Activated gamma-delta T cell treated with Interleukin-2 at 50 U/mL for 16 hours (primary cell): ENCODE results near the gene NXNL1.

Source experiments
- DNase-seq: peaks from one replicate; pipeline ENCODE4 v3.0.0-alpha.2; 2020

Gene NXNL1

DNA sequence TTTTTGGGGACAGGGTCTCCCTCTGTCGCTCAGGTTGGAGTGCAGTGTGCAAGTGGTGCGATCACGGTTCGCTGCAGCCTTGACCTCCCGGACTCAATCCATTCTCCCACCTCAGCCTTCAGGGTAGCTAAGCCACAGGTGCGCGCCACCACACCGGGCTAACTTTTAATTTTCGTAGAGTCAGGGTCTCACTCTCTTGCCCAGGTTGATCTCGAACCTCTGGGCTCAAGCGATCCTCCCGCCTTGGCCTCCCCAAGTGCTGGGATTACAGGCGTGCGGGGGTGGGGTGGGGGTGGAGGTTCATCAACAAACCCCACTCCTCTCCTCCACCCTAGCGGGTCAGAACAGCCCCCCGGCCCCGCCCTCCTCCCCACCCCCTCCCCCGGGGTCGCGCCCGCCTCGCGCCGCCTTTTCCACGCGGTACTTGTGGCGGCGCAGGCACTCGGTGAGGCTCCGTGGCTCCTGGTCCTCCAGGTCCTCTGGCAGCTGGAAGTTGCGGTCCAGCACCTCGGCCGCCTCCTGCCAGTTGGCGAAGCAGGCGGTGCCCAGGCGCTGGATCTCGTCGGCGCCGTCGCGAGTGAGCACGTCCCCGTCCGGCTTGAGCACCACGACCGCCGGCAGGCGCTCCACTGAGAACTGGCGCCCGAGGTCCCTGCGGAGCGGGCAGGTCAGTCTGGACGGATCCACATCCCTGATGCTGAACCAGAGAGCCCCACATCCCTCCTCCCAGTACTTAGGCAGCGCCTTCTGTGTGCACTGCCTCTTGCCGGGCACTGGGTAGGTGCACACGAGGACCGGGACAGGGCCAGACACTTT, 5.2 kb downstream of the NXNL1 start:
- DNase-seq = no peak

GRCh38 chr19:17454576-17455071, 6.1 kb downstream of the NXNL1 start:
- no peak for DNase-seq

DNA sequence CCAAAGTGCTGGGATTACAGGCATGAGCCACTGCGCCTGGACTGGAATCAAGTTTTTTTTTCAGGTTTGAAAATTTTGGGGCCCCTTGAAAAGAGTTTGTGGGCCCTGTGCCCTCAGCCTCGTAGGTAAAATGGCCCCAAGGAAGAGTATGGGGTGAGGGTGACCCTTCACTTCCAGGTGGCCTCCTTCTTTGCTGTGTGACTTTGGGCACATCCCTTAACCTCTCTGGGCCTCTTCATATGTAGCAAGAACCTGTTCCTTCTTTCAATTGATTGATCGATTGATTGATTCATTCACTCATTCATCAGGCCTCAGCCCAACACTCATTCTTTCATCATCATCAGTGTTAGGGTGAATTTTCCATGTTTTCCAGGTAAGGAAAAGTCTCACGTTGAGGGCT, 8.9 kb downstream of the NXNL1 start:
- no peak for DNase-seq

GRCh38 chr19:17450264-17451075, 10.3 kb downstream of the NXNL1 start:
- no peak for DNase-seq

DNA sequence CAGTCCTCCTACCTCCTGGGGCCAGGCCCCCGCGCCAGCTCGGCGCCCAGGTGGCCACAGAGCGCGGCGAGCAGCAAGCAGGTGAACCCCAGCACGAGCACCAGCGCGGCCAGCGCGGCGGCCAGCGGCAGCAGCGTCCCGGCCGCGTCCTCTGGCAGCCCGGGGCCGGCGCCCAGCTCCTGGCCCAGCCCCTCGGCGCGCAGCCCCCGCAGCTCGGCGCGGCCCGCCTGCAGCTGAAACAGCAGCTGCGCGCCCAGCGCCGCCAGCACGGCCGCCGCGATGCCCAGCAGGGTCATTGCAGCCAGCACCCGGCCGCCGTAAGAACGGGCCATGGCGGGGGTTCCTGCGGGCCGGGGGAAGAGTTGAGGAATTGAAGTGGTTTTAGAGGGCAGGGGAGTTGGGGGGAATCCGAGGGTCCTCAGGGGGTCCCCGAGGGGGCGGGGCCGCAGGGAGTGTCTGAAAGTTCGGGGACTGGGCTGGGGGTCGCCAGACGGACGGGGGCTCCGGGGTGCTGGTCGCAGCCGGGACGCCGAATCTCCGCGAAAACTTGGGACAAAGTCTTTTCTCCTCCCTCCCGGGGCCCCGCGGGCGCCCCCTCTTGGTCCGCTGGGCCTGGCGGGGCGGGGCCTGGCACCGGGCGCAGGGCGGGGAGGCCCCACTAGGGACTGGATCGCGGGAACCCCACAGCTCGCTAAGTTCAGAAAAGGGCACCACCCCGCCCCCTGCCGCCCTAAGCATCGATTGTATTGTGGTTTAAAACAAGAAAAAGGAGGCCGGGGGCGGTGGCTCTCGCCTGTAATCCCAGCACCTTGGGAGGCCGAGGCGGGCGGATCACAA, 12.4 kb downstream of the NXNL1 start, which contains the start of gene TMEM221:
TMEM221 (minus strand) TSS at position 538 of the 837 bp plus-strand sequence; CDS start at position 332, 206 bp downstream.
- DNase-seq = peak; percentile 36

DNA sequence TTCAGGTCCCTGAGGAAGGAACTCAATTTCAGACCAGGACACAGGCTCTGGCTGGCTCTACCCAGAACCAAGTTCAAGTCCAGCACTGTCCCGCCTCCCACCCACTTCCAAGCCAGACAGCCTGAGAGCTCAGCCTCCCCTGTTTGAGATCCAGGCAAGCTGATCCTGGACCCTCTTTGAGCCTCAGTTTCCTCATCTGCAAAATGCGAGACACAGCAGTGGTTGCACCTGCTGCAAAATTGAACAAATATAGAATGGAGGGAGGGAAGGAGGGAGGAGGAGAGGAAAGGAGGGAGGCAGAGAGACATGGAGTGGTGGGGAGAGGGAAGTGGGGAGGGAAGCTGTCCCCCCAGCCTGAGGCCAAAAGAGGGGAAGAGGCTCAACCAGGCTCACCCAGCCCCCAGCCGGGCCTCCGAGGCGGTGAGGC, 13.0 kb downstream of the NXNL1 start:
- no peak for DNase-seq

DNA sequence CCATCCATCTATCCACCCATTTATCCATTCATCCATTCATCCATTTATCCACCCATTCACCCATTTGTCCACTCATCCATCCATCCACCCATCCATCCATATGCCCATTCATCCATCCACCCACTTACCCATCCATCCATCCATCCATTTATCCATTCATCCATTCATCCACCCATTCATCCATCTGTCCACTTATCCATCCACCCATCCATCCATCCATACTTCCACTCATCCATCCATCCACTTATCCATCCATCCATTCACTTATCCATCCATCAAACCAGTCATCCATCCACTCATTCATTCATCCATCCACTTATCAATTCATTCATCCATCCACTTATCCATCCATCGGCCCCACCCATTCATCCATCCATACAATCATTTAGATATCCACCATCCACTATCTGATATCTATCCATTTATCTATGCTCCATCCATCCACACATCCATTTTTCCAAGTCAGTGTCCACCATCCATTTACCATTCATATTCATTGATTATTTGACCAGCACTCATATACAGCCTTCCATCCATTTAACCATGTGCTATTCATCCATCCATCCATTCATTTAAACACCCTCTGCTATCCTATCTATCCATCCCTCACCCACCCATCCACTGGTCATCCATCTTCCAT, 15.1 kb downstream of the NXNL1 start:
- DNase-seq = no peak

DNA sequence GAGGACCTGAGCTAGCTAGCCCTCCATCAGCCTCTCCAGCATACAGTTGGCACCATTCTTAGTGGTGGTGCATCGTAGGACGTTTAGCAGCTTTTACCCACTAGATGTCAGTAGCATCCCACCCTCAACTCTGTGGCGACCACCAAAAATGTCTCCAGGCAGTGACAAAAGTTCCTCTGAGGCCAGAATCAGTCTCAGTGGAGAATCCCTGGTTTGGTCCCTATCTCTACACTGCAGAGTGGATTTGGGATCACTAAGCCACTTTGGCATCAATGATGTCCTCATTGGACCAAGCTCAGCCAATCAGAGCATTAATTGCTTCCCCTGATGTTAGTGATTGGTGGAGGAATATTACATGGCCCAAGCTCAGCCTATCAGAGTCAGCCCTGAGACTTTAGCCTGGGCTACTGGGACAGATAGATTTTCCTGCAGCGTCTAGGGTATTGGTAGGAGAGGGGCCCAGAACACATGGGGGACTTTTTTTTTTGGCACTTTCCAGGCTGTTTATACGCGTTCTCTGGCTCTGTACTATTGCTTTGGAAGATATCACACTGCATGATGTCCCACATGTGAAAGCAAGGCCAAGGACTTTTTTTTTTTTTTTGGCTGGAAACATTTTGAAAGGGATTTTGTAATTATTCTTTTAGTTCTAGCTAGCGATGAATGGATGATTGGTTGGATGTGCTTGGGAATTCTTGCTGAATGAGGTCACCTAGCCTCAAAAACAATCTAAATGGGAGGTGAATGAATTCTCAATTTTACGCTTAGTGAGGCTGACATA, 19.3 kb downstream of the NXNL1 start:
- peak; percentile 15 for DNase-seq

- no peak for DNase-seq
Measured at GRCh38 chr19:17436874-17437267, 23.9 kb downstream of the NXNL1 start.

GRCh38 chr19:17436094-17436873, 24.4 kb downstream of the NXNL1 start:
- no peak for DNase-seq

DNA sequence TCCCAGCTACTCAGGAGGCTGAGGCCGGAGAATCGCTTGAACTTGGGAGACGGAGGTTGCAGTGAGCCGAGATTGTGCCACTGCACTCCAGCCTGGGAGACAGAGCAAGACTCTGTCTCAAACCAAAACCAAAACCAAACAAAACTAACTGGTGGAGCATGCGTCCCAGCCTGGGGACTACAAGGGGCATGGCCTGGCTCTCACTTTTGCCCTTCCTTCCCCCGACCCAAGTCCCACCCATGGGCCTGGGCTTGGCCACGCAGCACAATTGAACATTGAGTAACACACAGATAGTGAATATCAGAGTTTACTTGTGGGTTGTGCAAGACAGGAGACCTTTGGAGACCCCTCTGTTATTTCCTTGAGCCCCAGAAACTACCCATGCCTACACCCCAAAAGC, 25.5 kb downstream of the NXNL1 start:
- DNase-seq = no peak

DNA sequence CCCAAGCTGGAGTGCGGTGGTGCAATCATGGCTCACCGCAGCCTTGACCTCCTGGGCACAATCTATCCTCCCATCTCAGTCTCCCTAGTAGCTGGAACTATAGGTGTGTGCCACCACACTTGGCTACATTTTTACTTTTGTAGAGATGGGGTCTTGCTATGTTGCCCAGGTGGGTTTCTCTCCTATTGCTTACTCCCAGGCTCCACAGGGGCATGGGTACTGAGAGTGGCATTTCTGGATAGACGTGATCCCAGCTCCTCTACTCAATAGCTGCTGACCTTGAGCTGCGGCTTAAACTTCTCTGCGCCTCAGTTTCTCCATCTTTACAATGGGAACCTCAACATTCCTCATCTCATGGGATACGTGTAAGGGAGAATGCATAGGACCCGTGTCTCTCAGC, 29.3 kb downstream of the NXNL1 start:
- no peak for DNase-seq

DNA sequence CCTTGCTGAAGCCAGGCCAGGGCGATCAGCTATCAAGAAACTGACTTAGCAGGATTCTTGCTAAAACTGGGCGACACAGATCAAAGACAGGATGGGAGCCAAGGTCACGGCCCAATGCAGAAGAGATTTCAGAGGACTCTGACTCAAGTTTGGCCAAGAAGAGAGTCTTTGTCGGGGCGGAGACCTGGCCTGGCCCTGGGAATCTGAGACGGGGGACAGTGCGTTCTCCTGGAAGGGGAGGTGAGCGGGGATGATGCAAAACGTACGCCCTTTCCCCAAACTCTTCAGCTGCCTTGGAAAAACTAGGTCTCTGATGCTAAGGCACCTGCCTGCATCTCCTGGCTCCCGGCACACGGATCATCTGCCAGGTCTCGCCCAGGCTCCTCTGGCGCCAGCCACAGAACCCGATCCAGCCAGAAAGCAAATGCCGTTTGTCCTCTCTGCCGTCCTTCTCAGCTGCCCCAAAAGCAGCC, 31.0 kb downstream of the NXNL1 start:
- DNase-seq = no peak

DNA sequence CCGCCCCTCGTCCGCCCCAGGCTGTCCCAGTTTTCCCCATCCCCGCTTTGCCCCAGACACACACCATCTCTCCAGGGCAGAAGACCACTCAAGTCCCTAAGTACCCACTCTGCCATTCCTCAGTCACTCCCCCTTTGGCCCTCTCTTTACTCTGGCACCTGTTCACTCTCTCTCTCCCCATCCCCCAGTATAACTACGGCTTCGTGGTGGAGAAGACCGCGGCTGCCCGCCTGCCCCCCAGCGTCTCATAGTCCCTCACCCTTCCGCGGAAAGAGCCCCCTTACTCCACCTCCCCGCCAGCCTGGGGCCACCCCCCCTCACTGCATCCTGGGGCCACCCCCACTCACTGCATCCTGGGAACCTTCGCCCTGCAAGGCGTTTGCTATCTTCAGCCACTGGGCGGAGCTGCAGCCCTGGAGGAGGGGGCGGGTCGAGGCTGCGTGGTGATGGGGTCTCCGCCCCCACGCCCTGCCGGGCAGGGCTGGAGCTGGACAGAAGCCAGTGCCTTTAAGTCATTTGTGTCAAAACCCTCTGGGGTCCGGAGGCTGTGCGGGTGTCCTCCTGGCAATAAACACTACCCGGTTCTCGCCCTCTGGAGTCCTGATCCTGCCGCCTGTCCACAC, 35.9 kb downstream of the NXNL1 start:
- no peak for DNase-seq

- no peak for DNase-seq
Measured at GRCh38 chr19:17423429-17424208, 37.1 kb downstream of the NXNL1 start.

DNA sequence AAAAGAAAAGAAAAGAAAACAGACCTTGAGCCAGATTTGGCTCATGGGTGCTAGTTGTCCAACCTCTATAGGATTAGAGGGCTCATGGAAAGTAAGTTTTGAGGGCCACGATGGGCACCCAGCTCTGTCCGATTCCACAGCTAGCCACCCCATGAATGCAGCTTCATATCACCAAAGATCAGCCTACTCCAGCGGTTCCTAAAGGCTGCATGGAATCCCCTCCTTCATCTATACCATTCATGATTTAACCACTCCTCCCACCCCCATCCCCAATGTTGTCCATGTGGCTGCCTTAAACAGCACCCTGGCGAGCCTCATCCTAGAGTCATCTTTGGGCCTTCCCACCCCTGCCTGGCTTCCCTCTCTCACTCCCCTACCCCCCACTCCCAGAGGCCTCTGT, 38.8 kb downstream of the NXNL1 start:
- DNase-seq = no peak

GRCh38 chr19:17420475-17420924, 40.2 kb downstream of the NXNL1 start:
- DNase-seq = no peak

DNA sequence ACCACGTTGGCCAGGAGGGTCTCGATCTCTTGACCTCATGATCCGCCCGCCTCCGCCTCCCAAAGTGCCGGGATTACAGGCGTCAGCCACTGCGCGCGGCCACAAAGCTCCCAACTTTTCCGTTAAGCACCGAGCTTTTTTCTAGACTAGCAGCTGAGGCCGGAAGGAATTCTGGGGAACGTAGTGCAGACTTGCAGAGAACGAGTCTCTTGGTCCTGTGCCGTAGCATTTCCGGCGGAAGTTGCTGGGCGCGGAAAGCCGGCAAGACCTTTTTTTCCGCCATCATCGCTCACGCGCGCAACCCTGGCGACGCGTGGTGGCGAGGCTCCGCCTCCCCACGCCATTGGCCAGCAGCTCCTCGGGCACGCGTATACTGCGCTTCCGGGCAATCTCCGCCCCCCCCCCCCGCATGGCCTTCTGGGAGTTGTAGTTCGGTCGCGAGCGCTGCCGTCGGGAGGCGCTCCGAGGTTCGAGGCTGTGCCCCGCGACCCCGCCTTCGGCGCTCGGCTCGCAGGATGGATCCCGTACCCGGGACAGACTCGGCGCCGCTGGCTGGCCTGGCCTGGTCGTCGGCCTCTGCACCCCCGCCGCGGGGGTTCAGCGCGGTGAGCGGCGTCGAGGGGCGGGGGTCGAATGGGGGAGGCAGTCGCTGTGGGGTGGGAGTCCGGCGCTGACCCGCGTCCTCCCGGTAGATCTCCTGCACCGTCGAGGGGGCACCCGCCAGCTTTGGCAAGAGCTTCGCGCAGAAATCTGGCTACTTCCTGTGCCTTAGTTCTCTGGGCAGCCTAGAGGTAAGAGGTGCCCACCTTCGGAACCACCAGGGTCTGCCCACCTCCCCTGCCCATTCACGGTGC, 40.9 kb downstream of the NXNL1 start, which contains the start of gene MVB12A:
MVB12A (plus strand) TSS at position 427 of the 854 bp plus-strand sequence; CDS start at position 516, 89 bp downstream.
- peak; percentile 95 for DNase-seq
